Prostate gland (tissue), 2 donors: ENCODE measurements around the gene VAMP5.

Experiments
- POLR2A ChIP-seq: fragments of 450-650 bp; IDR thresholded peaks from one replicate; pipeline ENCODE4 v1.6.1; 2016; ENCODE audit warnings: antibody characterized with exemption, mild to moderate bottlenecking
- POLR2AphosphoS5 ChIP-seq: sonication (generic); formaldehyde crosslinking; IDR thresholded peaks from one replicate; pipeline ENCODE4 v1.6.1; 2017; ENCODE audit warnings: antibody characterized with exemption
- TF ChIP-seq, protein P1 (sequence below), 4 experiments: fragments of 200-600 bp in 2 of 4; fragments of 450-650 bp in 2 of 4; sonication (generic) in 2 of 4; IDR thresholded peaks; 1 replicate in 3 of 4; 2 replicates in 1 of 4; pipeline ENCODE4 v1.5.1; 2016 to 2019; ENCODE audit warnings: antibody characterized with exemption in 4 of 4, mild to moderate bottlenecking in 2 of 4, moderate library complexity in 2 of 4

DNA sequence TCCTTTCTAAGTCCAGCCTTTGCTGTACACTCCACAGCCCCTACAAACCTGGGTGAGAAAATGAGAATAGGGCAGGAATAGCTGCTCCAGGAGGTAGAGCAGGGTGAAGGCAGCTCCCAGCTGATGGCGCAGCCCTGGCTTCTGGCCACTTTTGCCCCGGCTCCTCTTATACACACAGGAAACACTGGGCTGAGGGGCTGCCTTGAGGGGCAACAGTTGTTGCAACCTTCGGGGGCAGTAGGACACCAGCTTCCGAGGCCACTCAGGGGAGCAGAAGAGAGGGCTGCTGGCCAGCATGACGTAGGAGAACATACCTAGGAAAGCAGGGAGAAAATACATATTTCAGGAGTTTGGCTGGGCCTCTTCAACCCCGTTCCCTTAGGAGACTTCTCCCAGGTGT lies 31.0 kb upstream of the VAMP5 start:
- TF ChIP-seq, protein P1, sequence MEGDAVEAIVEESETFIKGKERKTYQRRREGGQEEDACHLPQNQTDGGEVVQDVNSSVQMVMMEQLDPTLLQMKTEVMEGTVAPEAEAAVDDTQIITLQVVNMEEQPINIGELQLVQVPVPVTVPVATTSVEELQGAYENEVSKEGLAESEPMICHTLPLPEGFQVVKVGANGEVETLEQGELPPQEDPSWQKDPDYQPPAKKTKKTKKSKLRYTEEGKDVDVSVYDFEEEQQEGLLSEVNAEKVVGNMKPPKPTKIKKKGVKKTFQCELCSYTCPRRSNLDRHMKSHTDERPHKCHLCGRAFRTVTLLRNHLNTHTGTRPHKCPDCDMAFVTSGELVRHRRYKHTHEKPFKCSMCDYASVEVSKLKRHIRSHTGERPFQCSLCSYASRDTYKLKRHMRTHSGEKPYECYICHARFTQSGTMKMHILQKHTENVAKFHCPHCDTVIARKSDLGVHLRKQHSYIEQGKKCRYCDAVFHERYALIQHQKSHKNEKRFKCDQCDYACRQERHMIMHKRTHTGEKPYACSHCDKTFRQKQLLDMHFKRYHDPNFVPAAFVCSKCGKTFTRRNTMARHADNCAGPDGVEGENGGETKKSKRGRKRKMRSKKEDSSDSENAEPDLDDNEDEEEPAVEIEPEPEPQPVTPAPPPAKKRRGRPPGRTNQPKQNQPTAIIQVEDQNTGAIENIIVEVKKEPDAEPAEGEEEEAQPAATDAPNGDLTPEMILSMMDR (IDR thresholded peaks at IDR 0.05): no peak
- TF ChIP-seq POLR2A (no peak), POLR2AphosphoS5 (no peak)
